DOHH2 (cell line): Measurements from ENCODE around the gene SLC16A1.

ENCODE experiments used
- H3F3A ChIP-seq: fragments of 200-600 bp; sonication (generic), shearing (Covaris generic); 2 replicates; pipeline ENCODE4 v1.6.0; 2016; ENCODE audit warnings: antibody characterized with exemption, mild to moderate bottlenecking; ENCODE audit not compliant: control insufficient read depth, insufficient read depth
- H3K27ac ChIP-seq: fragments of 200-600 bp; sonication (generic); 2 replicates; pipeline ENCODE4 v1.5.1; 2014; ENCODE audit warnings: low read depth, mild to moderate bottlenecking, low read length, moderate library complexity
- H3K27me3 ChIP-seq: fragments of 200-600 bp; sonication (generic); 2 replicates; pipeline ENCODE4 v1.6.1; 2014; ENCODE audit warnings: mild to moderate bottlenecking, low read length, mixed read lengths; ENCODE audit not compliant: control insufficient read depth
- H3K36me3 ChIP-seq: fragments of 200-600 bp; sonication (generic); 2 replicates; pipeline ENCODE4 v1.6.1; 2014; ENCODE audit warnings: mild to moderate bottlenecking, low read length, moderate library complexity, mixed read lengths; ENCODE audit not compliant: control insufficient read depth
- H3K4me1 ChIP-seq: fragments of 200-600 bp; sonication (generic); 2 replicates; pipeline ENCODE4 v1.6.1; 2014; ENCODE audit warnings: mild to moderate bottlenecking, low read length, mixed read lengths; ENCODE audit not compliant: control insufficient read depth
- H3K4me2 ChIP-seq: fragments of 200-600 bp; sonication (generic); 2 replicates; pipeline ENCODE4 v1.6.0; 2014; ENCODE audit warnings: mild to moderate bottlenecking, low read length, moderate library complexity
- H3K4me3 ChIP-seq: fragments of 200-600 bp; sonication (generic); 2 replicates; pipeline ENCODE4 v1.5.1; 2014; ENCODE audit warnings: mild to moderate bottlenecking, low read length, mixed read lengths
- H3K79me2 ChIP-seq: fragments of 200-600 bp; sonication (generic); 2 replicates; pipeline ENCODE4 v1.6.1; 2014; ENCODE audit warnings: mild to moderate bottlenecking, low read length, mixed read lengths; ENCODE audit not compliant: control insufficient read depth
- H3K9me2 ChIP-seq: fragments of 200-600 bp; sonication (generic); replicated peaks from 2 replicates; pipeline ENCODE4 v1.6.1; 2014; ENCODE audit warnings: mild to moderate bottlenecking, low read length, mixed read lengths; ENCODE audit not compliant: control insufficient read depth
- H3K9me3 ChIP-seq: fragments of 200-600 bp; sonication (generic); 2 replicates; pipeline ENCODE4 v1.6.1; 2014; ENCODE audit warnings: antibody characterized with exemption, low read length, mixed read lengths; ENCODE audit not compliant: control insufficient read depth, insufficient read depth
- H4K20me1 ChIP-seq: fragments of 200-600 bp; sonication (generic); 2 replicates; pipeline ENCODE4 v1.6.0; 2014; ENCODE audit warnings: low read depth, mild to moderate bottlenecking, antibody characterized with exemption, low read length, moderate library complexity; ENCODE audit not compliant: control insufficient read depth, insufficient read depth
- CTCF ChIP-seq: fragments of 200-600 bp; sonication (generic); IDR thresholded peaks from one replicate; pipeline ENCODE4 v1.5.1; 2014; ENCODE audit warnings: antibody characterized with exemption, mild to moderate bottlenecking, low read depth, low read length; ENCODE audit not compliant: poor library complexity, severe bottlenecking
- EZH2phosphoT487 ChIP-seq: fragments of 200-600 bp; sonication (generic); IDR thresholded peaks from 2 replicates; pipeline ENCODE4 v1.6.1; 2017; ENCODE audit warnings: borderline replicate concordance, mild to moderate bottlenecking, antibody characterized with exemption, low read length, moderate library complexity, mixed read lengths

SLC16A1 gene

GRCh38 chr1:112935461-112936111, 20.4 kb downstream of the SLC16A1 start:
- Histone ChIP-seq H3K79me2 (peaks cover 99% of the 10 kb centered on the region), H3K36me3 (peaks cover 31% of the 10 kb centered on the region), H3F3A (peaks cover 9% of the 10 kb centered on the region; the same call in 1 of the 2 replicates), H3K4me2 (no peak overlapping the region), H3K4me1 (peaks cover 21% of the 10 kb centered on the region), H3K4me3 (no peak overlapping the region), H3K9me2 (no peaks in the 10 kb centered on the region), H3K27ac (peak overlapping the region; percentile 2; the same call in 1 of the 2 replicates), H4K20me1 (peaks cover 7% of the 10 kb centered on the region; the same call in 1 of the 2 replicates), H3K9me3 (no peaks in the 10 kb centered on the region), H3K27me3 (no peaks in the 10 kb centered on the region)
- TF ChIP-seq CTCF (no peak), EZH2phosphoT487 (no peak)

GRCh38 chr1:112934577-112934976, 21.4 kb downstream of the SLC16A1 start:
- TF ChIP-seq EZH2phosphoT487: no peak
- Histone ChIP-seq H3K4me2 (no peak overlapping the region), H3K9me3 (no peaks in the 10 kb centered on the region), H4K20me1 (0 out of 2 replicates have a peak, but pooled peaks cover 3% of the 10 kb centered on the region), H3K27me3 (no peaks in the 10 kb centered on the region), H3K4me3 (no peak overlapping the region), H3F3A (peaks cover 9% of the 10 kb centered on the region; the same call in 1 of the 2 replicates), H3K27ac (no peak overlapping the region), H3K9me2 (no peaks in the 10 kb centered on the region), H3K79me2 (peaks cover 99% of the 10 kb centered on the region), H3K36me3 (peaks cover 35% of the 10 kb centered on the region), H3K4me1 (peaks cover 21% of the 10 kb centered on the region)

- TF ChIP-seq EZH2phosphoT487 (no peak), CTCF (no peak)
- no peak overlapping the region for H3K4me3 ChIP-seq
- H3K27me3 ChIP-seq: no peaks in the 10 kb centered on the region
- H3K27ac ChIP-seq: no peak overlapping the region
- peaks cover 99% of the 10 kb centered on the region for H3K79me2 ChIP-seq
- H3K4me1 ChIP-seq: peaks cover 21% of the 10 kb centered on the region
- peaks cover 41% of the 10 kb centered on the region for H3K36me3 ChIP-seq
- no peaks in the 10 kb centered on the region for H3K9me3 ChIP-seq
- H3F3A ChIP-seq: peaks cover 9% of the 10 kb centered on the region; the same call in 1 of the 2 replicates
- H3K4me2 ChIP-seq: no peak overlapping the region
- H3K9me2 ChIP-seq: no peaks in the 10 kb centered on the region
- H4K20me1 ChIP-seq: 0 out of 2 replicates have a peak, but pooled peaks cover 3% of the 10 kb centered on the region
These were observed 22.0 kb downstream of the SLC16A1 start for GRCh38 chr1:112933820-112934571.

GRCh38 chr1:112929979-112930378, 26.0 kb downstream of the SLC16A1 start:
- H3K36me3 ChIP-seq: peaks cover 63% of the 10 kb centered on the region
- H3K27ac ChIP-seq: no peak overlapping the region
- no peaks in the 10 kb centered on the region for H3K9me2 ChIP-seq
- H4K20me1 ChIP-seq: no peaks in the 10 kb centered on the region
- no peaks in the 10 kb centered on the region for H3K9me3 ChIP-seq
- peaks cover 85% of the 10 kb centered on the region for H3K79me2 ChIP-seq
- no peak for TF ChIP-seq EZH2phosphoT487
- no peak for TF ChIP-seq CTCF
- H3K4me2 ChIP-seq: no peak overlapping the region
- 0 out of 2 replicates have a peak, but pooled peaks cover 3% of the 10 kb centered on the region for H3K4me1 ChIP-seq
- no peaks in the 10 kb centered on the region for H3F3A ChIP-seq
- no peak overlapping the region for H3K4me3 ChIP-seq
- H3K27me3 ChIP-seq: no peaks in the 10 kb centered on the region
